HG03439 (cell line): ENCODE data around the gene EPB41L4A.

Experiments used
- ATAC-seq: cut with Tn5 transposase; IDR thresholded peaks from one replicate; pipeline ENCODE4 v1.9.1; 2021; ENCODE audit warnings: mild to moderate bottlenecking, moderate library complexity; ENCODE audit not compliant: unreplicated experiment

The EPB41L4A gene

GRCh38 chr5:112121258-112121657 lies 297.8 kb downstream of the EPB41L4A start:
- no peak for ATAC-seq

DNA sequence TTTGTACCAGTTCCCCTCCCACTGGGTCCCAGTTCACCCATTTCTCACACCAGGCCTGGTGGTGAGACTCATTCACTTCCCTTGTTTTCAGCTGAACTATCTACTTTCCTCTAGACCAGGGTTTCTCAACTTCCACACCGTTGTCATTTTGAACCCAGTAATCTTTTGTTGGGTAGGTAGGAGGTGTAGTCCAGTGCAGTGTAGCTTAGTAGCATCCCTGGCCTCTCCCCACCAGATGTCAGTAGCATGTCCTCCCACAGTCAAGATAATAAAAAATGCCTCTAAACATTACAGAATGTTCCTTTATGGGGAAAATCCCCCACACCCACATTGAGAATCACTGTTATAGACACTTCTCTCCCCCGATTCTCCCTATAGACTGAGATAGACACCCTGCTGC lies 299.1 kb downstream of the EPB41L4A start:
- no peak for ATAC-seq

GRCh38 chr5:112119508-112119907 lies 299.6 kb downstream of the EPB41L4A start:
- no peak for ATAC-seq

DNA sequence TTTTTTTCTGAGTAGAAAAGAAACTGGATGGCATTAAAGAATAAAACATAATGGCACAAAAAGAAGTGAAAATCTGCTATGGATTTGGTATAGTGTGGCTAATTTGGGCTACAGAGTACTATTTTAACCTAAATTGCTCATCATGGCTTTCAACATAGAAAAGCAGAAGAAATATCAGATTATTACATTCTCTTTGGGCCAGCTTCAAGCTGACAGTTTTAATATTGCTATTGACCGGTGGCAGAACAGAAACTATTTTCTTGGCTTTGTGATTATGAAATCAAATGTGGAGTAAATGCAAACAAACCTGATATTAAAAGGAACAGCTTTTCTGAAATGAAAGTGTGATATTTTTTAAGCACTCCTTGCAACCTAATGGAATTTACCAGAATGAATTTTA lies 301.5 kb downstream of the EPB41L4A start:
- ATAC-seq: no peak

DNA sequence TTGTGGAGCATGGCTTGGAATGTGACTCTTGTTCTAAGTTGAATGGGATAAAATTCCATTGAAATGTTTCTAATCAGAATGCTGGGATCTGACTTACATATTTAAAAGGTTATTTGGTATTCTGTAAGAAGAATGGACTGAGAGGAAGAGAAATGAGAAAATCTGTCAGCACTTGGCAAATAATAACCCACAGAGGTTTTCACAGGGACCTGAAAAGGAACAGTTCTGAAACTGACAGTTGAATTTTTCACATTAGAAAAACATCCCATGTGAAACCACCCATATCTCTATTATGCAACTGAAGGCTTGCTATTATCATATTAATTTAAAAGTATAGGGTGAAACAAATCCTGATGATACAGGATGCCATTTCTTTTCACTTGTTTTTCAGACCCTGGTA lies 302.7 kb downstream of the EPB41L4A start:
- ATAC-seq: peak; percentile 69

DNA sequence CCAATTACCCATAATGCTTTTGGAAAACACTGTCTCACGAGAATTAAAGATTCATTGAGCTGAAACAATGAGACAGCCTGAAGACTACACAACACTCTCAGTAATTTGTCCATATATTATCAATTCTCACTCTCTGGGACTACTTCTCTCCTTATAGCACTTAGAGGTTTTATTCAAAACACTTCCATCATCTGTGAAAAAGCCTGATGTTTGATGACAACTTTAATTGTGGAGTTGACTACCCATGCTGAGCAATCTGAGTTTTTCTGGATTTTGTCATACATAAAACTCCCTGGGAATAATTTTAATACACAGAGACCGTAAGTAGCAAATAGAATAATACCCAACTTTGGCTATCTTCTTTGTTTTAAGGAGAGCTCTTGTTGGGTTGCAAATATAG lies 305.5 kb downstream of the EPB41L4A start:
- ATAC-seq: no peak
